ENCODE results near the gene DHRSX.

DNA sequence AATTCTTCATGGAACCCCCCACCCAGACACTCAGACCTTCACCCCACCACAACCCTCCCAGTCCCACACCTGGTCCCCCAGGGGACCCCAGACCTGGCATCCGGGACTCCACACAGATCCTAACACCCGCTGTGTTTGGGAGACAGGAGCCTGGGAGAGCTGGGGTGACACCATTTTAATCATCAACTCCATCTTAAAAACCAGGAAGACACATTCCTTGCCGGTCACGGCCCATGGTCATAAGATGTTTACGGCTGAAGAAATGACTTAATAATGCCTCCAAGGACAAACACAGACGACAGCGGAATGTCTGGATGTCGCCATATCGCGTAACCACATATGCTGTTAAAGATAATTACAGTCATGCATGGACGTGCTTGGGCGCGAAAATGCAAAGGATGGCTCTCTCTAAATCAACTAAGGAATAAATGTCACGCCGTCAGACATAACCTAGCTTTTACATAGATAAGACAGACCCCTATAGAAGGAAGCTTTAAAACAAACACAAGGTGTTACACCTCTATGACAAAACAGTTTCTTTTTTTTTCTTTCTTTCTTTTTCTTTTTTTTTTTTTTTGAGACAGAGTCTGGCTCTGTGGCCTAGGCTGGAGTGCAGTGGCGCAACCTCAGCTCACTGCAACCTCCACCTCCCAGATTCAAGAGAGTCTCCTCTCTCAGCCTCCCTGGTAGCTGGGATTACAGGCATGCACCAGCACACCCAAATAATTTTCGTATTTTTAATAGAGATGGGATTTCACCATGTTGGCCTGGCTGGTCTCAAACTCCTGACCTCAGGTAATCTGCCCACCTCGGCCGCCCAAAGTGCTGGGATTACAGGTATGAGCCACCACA, 2.1 kb upstream of the DHRSX start:
- TF ChIP-seq PAX8 (IDR thresholded peaks at IDR 0.05) (no peak), EP300 (IDR thresholded peaks at IDR 0.05; ENCODE audit: borderline replicate concordance in 1 of 2, control insufficient read depth in 1 of 2, low read depth in 2 of 2, low read length in 2 of 2) (no peak), FOXK2 (IDR thresholded peaks at IDR 0.05) (no peak), MEF2B (IDR thresholded peaks at IDR 0.05; ENCODE audit: partially characterized antibody, poor library complexity, severe bottlenecking) (no peak), DPF2 (IDR thresholded peaks at IDR 0.05) (no peak), SUZ12 (IDR thresholded peaks at IDR 0.05; ENCODE audit: unreplicated experiment) (no peak)
- TF ChIP-seq, protein P1, sequence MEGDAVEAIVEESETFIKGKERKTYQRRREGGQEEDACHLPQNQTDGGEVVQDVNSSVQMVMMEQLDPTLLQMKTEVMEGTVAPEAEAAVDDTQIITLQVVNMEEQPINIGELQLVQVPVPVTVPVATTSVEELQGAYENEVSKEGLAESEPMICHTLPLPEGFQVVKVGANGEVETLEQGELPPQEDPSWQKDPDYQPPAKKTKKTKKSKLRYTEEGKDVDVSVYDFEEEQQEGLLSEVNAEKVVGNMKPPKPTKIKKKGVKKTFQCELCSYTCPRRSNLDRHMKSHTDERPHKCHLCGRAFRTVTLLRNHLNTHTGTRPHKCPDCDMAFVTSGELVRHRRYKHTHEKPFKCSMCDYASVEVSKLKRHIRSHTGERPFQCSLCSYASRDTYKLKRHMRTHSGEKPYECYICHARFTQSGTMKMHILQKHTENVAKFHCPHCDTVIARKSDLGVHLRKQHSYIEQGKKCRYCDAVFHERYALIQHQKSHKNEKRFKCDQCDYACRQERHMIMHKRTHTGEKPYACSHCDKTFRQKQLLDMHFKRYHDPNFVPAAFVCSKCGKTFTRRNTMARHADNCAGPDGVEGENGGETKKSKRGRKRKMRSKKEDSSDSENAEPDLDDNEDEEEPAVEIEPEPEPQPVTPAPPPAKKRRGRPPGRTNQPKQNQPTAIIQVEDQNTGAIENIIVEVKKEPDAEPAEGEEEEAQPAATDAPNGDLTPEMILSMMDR (IDR thresholded peaks at IDR 0.05 in 2 of 3, conservative IDR thresholded peaks at IDR 0.05 in 1 of 3; ENCODE audit: control insufficient read depth in 2 of 3, extremely low read depth in 1 of 3, insufficient read depth in 1 of 3, low read depth in 3 of 3, low read length in 3 of 3) = no peak
